K562 (cell line): ENCODE results near the gene UPK2. TPM values are rescaled to one million over a fixed set of nuclear protein-coding genes. Genes with fewer than 3 reads are reported as not detected.
A peak's percentile ranks its signal among the peaks of the same experiment; 100 is the strongest.

ENCODE experiments used
- ATF7 ChIP-seq: fragments of 450-650 bp; IDR thresholded peaks from 2 replicates; pipeline ENCODE4 v1.7.1; 2014; ENCODE audit warnings: mild to moderate bottlenecking, moderate library complexity
- FOXJ2 ChIP-seq: fragments of 200-800 bp; sonication (Bioruptor generic); IDR thresholded peaks from 2 replicates; pipeline ENCODE4 v1.6.1; 2016; ENCODE audit warnings: missing genetic modification characterization, missing compliant biosample characterization
- FOXJ3 ChIP-seq: sonication (generic); formaldehyde crosslinking; IDR thresholded peaks from 2 replicates; pipeline ENCODE4 v1.4.0; 2020; ENCODE audit warnings: mild to moderate bottlenecking, missing genetic modification reagents
- FOXK2 ChIP-seq, 2 experiments: fragments of 450-650 bp; IDR thresholded peaks in 1 of 2; conservative IDR thresholded peaks in 1 of 2; 2 replicates each; pipeline ENCODE4 v1.6.1; 2016; ENCODE audit warnings: low read depth in 2 of 2, mild to moderate bottlenecking in 1 of 2
- ILF3 ChIP-seq: fragments of 450-650 bp; IDR thresholded peaks from 2 replicates; pipeline ENCODE4 v1.6.1; 2018; ENCODE audit warnings: antibody characterized with exemption, mild to moderate bottlenecking, moderate library complexity, borderline replicate concordance
- KDM1A ChIP-seq, 2 experiments: fragments of 450-650 bp; IDR thresholded peaks; 2 replicates each; pipeline ENCODE4 v1.6.1; 2016; ENCODE audit warnings: mild to moderate bottlenecking in 2 of 2
- MIER1 ChIP-seq: fragments of 450-650 bp; IDR thresholded peaks from 2 replicates; pipeline ENCODE4 v1.6.1; 2016; ENCODE audit warnings: antibody characterized with exemption, mild to moderate bottlenecking, low read depth
- NR1H2 ChIP-seq: sonication (generic); formaldehyde crosslinking; IDR thresholded peaks from 2 replicates; pipeline ENCODE4 v1.4.0; 2020; ENCODE audit warnings: mild to moderate bottlenecking, missing genetic modification reagents
- NR2C2 ChIP-seq, 2 experiments: fragments of 200-800 bp in 1 of 2; sonication (Bioruptor generic) in 1 of 2; sonication (generic) in 1 of 2; formaldehyde crosslinking in 1 of 2; IDR thresholded peaks; 2 replicates each; pipeline versions ENCODE4 v1.6.1 to v1.8.0; 2016 to 2022; ENCODE audit warnings: mild to moderate bottlenecking in 1 of 2, missing compliant biosample characterization in 1 of 2, missing genetic modification characterization in 1 of 2, missing genetic modification reagents in 1 of 2
- ZC3H11A ChIP-seq: IDR thresholded peaks from 2 replicates; pipeline ENCODE4 v1.6.1; 2012; ENCODE audit warnings: low read depth, low read length, improper control_type of control experiment
- ZNF121 ChIP-seq: sonication (generic); formaldehyde crosslinking; conservative IDR thresholded peaks from 2 replicates; pipeline ENCODE4 v1.8.0; 2022; ENCODE audit warnings: missing genetic modification reagents
- ZNF24 ChIP-seq: fragments of 450-650 bp; IDR thresholded peaks from 2 replicates; pipeline ENCODE4 v1.6.1; 2016
- ZNF41 ChIP-seq: fragments of 250-450 bp; sonication (Bioruptor Pico); conservative IDR thresholded peaks from 2 replicates; pipeline ENCODE4 v1.4.0; 2020; ENCODE audit warnings: mild to moderate bottlenecking
- polyA plus RNA-seq, 8 experiments: library from polyadenylated mRNA; depleted of rRNA in 4 of 8; stranded (reverse) in 5 of 8; unstranded in 3 of 8; fragments of >200 nt; fragmentation: Nextera tagmentation in 2 of 8; fragmentation: Illumina TruSeq in 1 of 8; extraction: Ambion mirVana in 2 of 8; extraction: Trizol in 1 of 8; gene quantifications; 2 replicates each; pipeline versions ENCODE4 v1.2.1 to v1.2.3, GENCODE V29; 2011 to 2014; ENCODE audit warnings: inconsistent platforms in 1 of 8, missing spikeins in 1 of 8
- total RNA-seq, 7 experiments: library from RNA; depleted of rRNA in 6 of 7; stranded (reverse); fragments of >200 nt in 6 of 7; fragmentation: Illumina TruSeq in 2 of 7; extraction: Trizol in 2 of 7; gene quantifications; 2 replicates each; pipeline versions ENCODE4 v1.2.1 to v1.2.3, GENCODE V29; 2011 to 2021; ENCODE audit warnings: low replicate concordance in 1 of 7
- TF ChIP-seq, protein P1 (sequence below): sonication (generic); formaldehyde crosslinking; IDR thresholded peaks from 2 replicates; pipeline ENCODE4 v1.8.0; 2023; ENCODE audit warnings: mild to moderate bottlenecking, missing genetic modification reagents
- TF ChIP-seq, protein P2 (sequence below): fragments of 250-450 bp; sonication (Bioruptor Pico); IDR thresholded peaks from 2 replicates; pipeline ENCODE4 v1.5.0; 2022; ENCODE audit warnings: mild to moderate bottlenecking
- TF ChIP-seq, protein P3 (sequence below): IDR thresholded peaks from 3 replicates; pipeline ENCODE4 v1.6.1; 2011; ENCODE audit warnings: borderline replicate concordance, mild to moderate bottlenecking; ENCODE audit not compliant: insufficient read length, insufficient read depth
- TF ChIP-seq, protein P4 (sequence below): fragments of 450-650 bp; formaldehyde crosslinking; IDR thresholded peaks from 2 replicates; pipeline ENCODE4 v1.4.0; 2020; ENCODE audit warnings: mild to moderate bottlenecking, mixed read lengths
- TF ChIP-seq, protein P5 (sequence below): fragments of 250-450 bp; sonication (Bioruptor Pico); IDR thresholded peaks from 2 replicates; pipeline ENCODE4 v1.4.0; 2020; ENCODE audit warnings: borderline replicate concordance

UPK2 gene
- total and polyA plus RNA-seq, 9 of the 15 experiments (the other 6 are each of a cell fraction or from before 2014, with no cell fraction given), result not detected

DNA sequence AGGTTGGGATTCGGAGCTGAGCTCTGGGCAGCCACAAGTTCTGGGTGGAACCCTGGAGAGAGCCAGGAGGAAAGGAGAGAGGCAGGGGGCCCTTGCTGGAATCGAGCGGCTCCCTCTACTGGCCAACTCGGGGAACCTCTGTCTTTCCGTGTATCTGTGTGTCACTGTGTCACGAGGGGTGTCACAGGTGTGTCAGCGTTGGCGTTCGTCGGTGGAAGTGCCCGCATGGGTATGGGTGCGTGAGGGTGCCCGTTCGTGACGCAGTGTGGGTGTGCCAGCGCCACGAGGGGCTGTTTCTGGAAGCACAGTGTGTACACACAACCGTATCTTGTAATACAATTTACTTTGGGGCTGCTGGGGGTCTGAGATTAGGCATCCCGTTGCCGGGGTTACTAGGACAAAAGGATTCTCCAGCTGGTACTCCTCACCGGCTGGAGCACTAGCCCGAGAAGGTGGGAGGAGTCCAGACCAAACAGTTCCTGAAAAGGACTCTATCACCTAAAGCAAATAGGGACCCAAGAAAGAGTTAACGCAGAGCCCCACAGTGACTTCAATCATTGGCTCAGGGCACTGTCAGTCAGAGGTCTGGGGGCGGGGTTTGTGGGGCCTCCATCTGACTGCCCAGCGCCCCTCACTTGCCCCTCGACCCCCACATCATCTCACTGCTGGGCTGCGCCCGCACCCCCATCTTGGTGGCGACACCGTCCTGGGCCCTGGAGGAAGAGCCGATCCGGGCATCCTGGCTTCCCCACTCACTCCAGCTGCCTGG, 27.8 kb upstream of the UPK2 start (continued):
- no peak for TF ChIP-seq ZC3H11A
- TF ChIP-seq ATF7, result peak; percentile 64; the same call in 1 of the 2 replicates
- TF ChIP-seq FOXJ2 (tag), result no peak
- TF ChIP-seq, protein P1, sequence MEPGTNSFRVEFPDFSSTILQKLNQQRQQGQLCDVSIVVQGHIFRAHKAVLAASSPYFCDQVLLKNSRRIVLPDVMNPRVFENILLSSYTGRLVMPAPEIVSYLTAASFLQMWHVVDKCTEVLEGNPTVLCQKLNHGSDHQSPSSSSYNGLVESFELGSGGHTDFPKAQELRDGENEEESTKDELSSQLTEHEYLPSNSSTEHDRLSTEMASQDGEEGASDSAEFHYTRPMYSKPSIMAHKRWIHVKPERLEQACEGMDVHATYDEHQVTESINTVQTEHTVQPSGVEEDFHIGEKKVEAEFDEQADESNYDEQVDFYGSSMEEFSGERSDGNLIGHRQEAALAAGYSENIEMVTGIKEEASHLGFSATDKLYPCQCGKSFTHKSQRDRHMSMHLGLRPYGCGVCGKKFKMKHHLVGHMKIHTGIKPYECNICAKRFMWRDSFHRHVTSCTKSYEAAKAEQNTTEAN (CRISPR knock-in tag), result no peak
- no peak for TF ChIP-seq NR1H2 (CRISPR knock-in tag)
- TF ChIP-seq, protein P2, sequence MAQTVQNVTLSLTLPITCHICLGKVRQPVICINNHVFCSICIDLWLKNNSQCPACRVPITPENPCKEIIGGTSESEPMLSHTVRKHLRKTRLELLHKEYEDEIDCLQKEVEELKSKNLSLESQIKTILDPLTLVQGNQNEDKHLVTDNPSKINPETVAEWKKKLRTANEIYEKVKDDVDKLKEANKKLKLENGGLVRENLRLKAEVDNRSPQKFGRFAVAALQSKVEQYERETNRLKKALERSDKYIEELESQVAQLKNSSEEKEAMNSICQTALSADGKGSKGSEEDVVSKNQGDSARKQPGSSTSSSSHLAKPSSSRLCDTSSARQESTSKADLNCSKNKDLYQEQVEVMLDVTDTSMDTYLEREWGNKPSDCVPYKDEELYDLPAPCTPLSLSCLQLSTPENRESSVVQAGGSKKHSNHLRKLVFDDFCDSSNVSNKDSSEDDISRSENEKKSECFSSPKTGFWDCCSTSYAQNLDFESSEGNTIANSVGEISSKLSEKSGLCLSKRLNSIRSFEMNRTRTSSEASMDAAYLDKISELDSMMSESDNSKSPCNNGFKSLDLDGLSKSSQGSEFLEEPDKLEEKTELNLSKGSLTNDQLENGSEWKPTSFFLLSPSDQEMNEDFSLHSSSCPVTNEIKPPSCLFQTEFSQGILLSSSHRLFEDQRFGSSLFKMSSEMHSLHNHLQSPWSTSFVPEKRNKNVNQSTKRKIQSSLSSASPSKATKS (CRISPR knock-in tag), result no peak
- no peak for TF ChIP-seq ZNF121 (CRISPR knock-in tag)
- TF ChIP-seq KDM1A (IDR thresholded peaks at IDR 0.05), result peak in 1 of 2 experiments; percentile 65; a peak in 1 of 4 replicates
- TF ChIP-seq FOXK2 (conservative IDR thresholded peaks at IDR 0.05 in 1 of 2, IDR thresholded peaks at IDR 0.05 in 1 of 2; ENCODE audit: low read depth in 2 of 2), result peak; percentile 52 to 64; a peak in 2 of 4 replicates
- no peak for TF ChIP-seq ZNF41 (CRISPR knock-in tag)
- TF ChIP-seq, protein P3, sequence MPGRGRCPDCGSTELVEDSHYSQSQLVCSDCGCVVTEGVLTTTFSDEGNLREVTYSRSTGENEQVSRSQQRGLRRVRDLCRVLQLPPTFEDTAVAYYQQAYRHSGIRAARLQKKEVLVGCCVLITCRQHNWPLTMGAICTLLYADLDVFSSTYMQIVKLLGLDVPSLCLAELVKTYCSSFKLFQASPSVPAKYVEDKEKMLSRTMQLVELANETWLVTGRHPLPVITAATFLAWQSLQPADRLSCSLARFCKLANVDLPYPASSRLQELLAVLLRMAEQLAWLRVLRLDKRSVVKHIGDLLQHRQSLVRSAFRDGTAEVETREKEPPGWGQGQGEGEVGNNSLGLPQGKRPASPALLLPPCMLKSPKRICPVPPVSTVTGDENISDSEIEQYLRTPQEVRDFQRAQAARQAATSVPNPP, result no peak
- TF ChIP-seq FOXJ3 (CRISPR knock-in tag), result no peak
- TF ChIP-seq NR2C2 (CRISPR knock-in tag; IDR thresholded peaks at IDR 0.05), result no peak
- TF ChIP-seq NR2C2 (tag; IDR thresholded peaks at IDR 0.05), result no peak
- TF ChIP-seq, protein P4, sequence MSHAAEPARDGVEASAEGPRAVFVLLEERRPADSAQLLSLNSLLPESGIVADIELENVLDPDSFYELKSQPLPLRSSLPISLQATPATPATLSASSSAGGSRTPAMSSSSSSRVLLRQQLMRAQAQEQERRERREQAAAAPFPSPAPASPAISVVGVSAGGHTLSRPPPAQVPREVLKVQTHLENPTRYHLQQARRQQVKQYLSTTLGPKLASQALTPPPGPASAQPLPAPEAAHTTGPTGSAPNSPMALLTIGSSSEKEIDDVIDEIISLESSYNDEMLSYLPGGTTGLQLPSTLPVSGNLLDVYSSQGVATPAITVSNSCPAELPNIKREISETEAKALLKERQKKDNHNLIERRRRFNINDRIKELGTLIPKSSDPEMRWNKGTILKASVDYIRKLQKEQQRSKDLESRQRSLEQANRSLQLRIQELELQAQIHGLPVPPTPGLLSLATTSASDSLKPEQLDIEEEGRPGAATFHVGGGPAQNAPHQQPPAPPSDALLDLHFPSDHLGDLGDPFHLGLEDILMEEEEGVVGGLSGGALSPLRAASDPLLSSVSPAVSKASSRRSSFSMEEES (CRISPR knock-in tag), result peak; percentile 87
- TF ChIP-seq ILF3, result no peak
- TF ChIP-seq ZNF24, result no peak
- TF ChIP-seq, protein P5, sequence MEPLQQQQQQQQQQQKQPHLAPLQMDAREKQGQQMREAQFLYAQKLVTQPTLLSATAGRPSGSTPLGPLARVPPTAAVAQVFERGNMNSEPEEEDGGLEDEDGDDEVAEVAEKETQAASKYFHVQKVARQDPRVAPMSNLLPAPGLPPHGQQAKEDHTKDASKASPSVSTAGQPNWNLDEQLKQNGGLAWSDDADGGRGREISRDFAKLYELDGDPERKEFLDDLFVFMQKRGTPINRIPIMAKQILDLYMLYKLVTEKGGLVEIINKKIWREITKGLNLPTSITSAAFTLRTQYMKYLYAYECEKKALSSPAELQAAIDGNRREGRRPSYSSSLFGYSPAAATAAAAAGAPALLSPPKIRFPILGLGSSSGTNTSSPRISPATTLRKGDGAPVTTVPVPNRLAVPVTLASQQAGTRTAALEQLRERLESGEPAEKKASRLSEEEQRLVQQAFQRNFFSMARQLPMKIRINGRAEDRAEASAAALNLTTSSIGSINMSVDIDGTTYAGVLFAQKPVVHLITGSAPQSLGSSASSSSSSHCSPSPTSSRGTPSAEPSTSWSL (CRISPR knock-in tag), result no peak
- TF ChIP-seq MIER1, result no peak
